ENCODE measurements around the gene HYDIN. TPM values are rescaled to one million over a fixed set of nuclear protein-coding genes. Genes with fewer than 3 reads are reported as not detected.
"Not testable (repeated sequence)": the region's sequence is repeated elsewhere in the genome, so short reads cannot be mapped to it uniquely, and the experiment has no call there.

The HYDIN gene
- total RNA-seq, 1 donor from 2014 or later = 4.0 TPM

- DNase-seq = not testable (repeated sequence)
Observed at GRCh38 chr16:71083573-71083972, 146.9 kb downstream of the HYDIN start.

GRCh38 chr16:71080777-71081176 lies 149.7 kb downstream of the HYDIN start:
- not testable (repeated sequence) for DNase-seq

- DNase-seq = not testable (repeated sequence)
Observed at GRCh38 chr16:71080262-71080661, 150.3 kb downstream of the HYDIN start.

GRCh38 chr16:71070651-71071050 lies 159.9 kb downstream of the HYDIN start:
- DNase-seq = not testable (repeated sequence)

- DNase-seq = not testable (repeated sequence)
Observed at GRCh38 chr16:71069842-71070241, 160.7 kb downstream of the HYDIN start.

- peak; percentile 20 for DNase-seq
Observed at GRCh38 chr16:71053897-71054609, 176.5 kb downstream of the HYDIN start.

- DNase-seq = not testable (repeated sequence)
Observed at GRCh38 chr16:71050307-71050706, 180.2 kb downstream of the HYDIN start.

- not testable (repeated sequence) for DNase-seq
Observed at GRCh38 chr16:71039368-71040111, 191.0 kb downstream of the HYDIN start.

- not testable (repeated sequence) for DNase-seq
Observed at GRCh38 chr16:71038421-71038820, 192.1 kb downstream of the HYDIN start.

- not testable (repeated sequence) for DNase-seq
Observed at GRCh38 chr16:71037987-71038386, 192.5 kb downstream of the HYDIN start.

GRCh38 chr16:71028032-71028727 lies 202.3 kb downstream of the HYDIN start:
- DNase-seq = peak; percentile 49

- not testable (repeated sequence) for DNase-seq
Observed at GRCh38 chr16:71027511-71027910, 203.0 kb downstream of the HYDIN start.

GRCh38 chr16:71023851-71024439 lies 206.6 kb downstream of the HYDIN start:
- not testable (repeated sequence) for DNase-seq

GRCh38 chr16:71021961-71022537 lies 208.5 kb downstream of the HYDIN start:
- not testable (repeated sequence) for DNase-seq

GRCh38 chr16:71019067-71019682 lies 211.3 kb downstream of the HYDIN start:
- not testable (repeated sequence) for DNase-seq

- DNase-seq = not testable (repeated sequence)
Observed at GRCh38 chr16:71015419-71015818, 215.1 kb downstream of the HYDIN start.

GRCh38 chr16:71009440-71010223 lies 220.9 kb downstream of the HYDIN start:
- DNase-seq = not testable (repeated sequence)

- not testable (repeated sequence) for DNase-seq
Observed at GRCh38 chr16:71006516-71006915, 224.0 kb downstream of the HYDIN start.

- not testable (repeated sequence) for DNase-seq
Observed at GRCh38 chr16:70999735-71000134, 230.8 kb downstream of the HYDIN start.

- not testable (repeated sequence) for DNase-seq
Observed at GRCh38 chr16:70995799-70996198, 234.7 kb downstream of the HYDIN start.

GRCh38 chr16:70992511-70992910 lies 238.0 kb downstream of the HYDIN start:
- DNase-seq = not testable (repeated sequence)

All from skin of body (tissue), 2 donors.